ENCODE data around the gene TMEM117.

TMEM117 gene

DNA sequence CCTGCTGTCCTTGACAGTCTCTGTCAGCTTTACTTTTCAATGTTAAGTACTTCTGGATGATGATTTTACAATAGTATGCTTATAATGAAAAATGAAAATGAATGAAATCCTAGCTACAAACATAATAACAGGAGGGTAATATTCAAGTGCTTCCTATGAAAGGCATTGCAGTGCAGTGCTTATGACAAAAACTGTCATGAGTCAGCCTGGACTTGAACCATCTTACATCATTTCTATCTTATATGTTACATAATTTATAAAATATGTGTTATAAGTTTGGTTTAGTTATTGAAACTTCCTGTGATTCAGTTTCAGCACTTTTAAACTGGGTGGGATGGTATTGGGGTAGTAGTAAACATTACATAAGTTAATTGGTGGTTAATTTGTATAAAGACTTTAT lies 451.7 kb downstream of the TMEM117 start:
- TF ChIP-seq, protein P1, sequence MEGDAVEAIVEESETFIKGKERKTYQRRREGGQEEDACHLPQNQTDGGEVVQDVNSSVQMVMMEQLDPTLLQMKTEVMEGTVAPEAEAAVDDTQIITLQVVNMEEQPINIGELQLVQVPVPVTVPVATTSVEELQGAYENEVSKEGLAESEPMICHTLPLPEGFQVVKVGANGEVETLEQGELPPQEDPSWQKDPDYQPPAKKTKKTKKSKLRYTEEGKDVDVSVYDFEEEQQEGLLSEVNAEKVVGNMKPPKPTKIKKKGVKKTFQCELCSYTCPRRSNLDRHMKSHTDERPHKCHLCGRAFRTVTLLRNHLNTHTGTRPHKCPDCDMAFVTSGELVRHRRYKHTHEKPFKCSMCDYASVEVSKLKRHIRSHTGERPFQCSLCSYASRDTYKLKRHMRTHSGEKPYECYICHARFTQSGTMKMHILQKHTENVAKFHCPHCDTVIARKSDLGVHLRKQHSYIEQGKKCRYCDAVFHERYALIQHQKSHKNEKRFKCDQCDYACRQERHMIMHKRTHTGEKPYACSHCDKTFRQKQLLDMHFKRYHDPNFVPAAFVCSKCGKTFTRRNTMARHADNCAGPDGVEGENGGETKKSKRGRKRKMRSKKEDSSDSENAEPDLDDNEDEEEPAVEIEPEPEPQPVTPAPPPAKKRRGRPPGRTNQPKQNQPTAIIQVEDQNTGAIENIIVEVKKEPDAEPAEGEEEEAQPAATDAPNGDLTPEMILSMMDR (IDR thresholded peaks at IDR 0.05; ENCODE audit: low read depth, low read length): no peak
- no peak for TF ChIP-seq MYC (IDR thresholded peaks at IDR 0.05; ENCODE audit: low read depth, low read length)
- TF ChIP-seq MAX (IDR thresholded peaks at IDR 0.05; ENCODE audit: low read depth, low read length): no peak
- no peak for TF ChIP-seq POLR2A (IDR thresholded peaks at IDR 0.05; ENCODE audit: extremely low read depth, insufficient read length)
- H3K4me3 ChIP-seq (ENCODE audit: low read depth, low read length): no peak overlapping the region
- no peak for DNase-seq (ENCODE audit: low read depth)

DNA sequence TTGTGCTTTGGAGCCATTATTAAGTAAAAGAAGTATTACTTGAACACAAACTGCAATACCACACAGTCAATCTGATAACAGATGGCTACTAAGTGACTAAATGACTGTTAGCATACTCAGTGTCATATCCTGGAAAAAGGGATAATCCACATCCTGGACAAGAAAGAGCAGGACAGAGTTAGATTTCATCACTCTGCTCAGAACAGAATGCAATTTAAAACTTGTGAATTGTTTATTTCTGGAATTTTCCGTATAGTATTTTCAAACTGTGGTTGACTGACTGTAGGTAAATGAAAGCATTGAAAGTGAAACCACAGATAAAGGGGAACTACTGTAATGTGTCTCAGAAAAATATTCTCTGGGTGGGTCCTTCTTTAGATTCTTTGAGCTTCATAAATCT lies 458.8 kb downstream of the TMEM117 start:
- TF ChIP-seq POLR2A (IDR thresholded peaks at IDR 0.05; ENCODE audit: extremely low read depth, insufficient read length) (no peak), MYC (IDR thresholded peaks at IDR 0.05; ENCODE audit: low read depth, low read length) (no peak), MAX (IDR thresholded peaks at IDR 0.05; ENCODE audit: low read depth, low read length) (no peak)
- TF ChIP-seq, protein P1 (IDR thresholded peaks at IDR 0.05; ENCODE audit: low read depth, low read length): no peak
- H3K4me3 ChIP-seq (ENCODE audit: low read depth, low read length): no peak overlapping the region
- DNase-seq (ENCODE audit: low read depth): no peak

- no peak for DNase-seq (ENCODE audit: low read depth)
- TF ChIP-seq, protein P1 (IDR thresholded peaks at IDR 0.05; ENCODE audit: low read depth, low read length): no peak
- TF ChIP-seq MYC (IDR thresholded peaks at IDR 0.05; ENCODE audit: low read depth, low read length) (no peak), POLR2A (IDR thresholded peaks at IDR 0.05; ENCODE audit: extremely low read depth, insufficient read length) (no peak), MAX (IDR thresholded peaks at IDR 0.05; ENCODE audit: low read depth, low read length) (no peak)
- no peak overlapping the region for H3K4me3 ChIP-seq (ENCODE audit: low read depth, low read length)
These were observed 460.2 kb downstream of the TMEM117 start for GRCh38 chr12:44295958-44296623.

- no peak overlapping the region for H3K4me3 ChIP-seq (ENCODE audit: low read depth, low read length)
- DNase-seq (ENCODE audit: low read depth): no peak
- TF ChIP-seq POLR2A (IDR thresholded peaks at IDR 0.05; ENCODE audit: extremely low read depth, insufficient read length): no peak
- TF ChIP-seq, protein P1 (IDR thresholded peaks at IDR 0.05; ENCODE audit: low read depth, low read length): no peak
- no peak for TF ChIP-seq MYC (IDR thresholded peaks at IDR 0.05; ENCODE audit: low read depth, low read length)
- TF ChIP-seq MAX (IDR thresholded peaks at IDR 0.05; ENCODE audit: low read depth, low read length): no peak
These were observed 460.8 kb downstream of the TMEM117 start for GRCh38 chr12:44296624-44297197.

DNA sequence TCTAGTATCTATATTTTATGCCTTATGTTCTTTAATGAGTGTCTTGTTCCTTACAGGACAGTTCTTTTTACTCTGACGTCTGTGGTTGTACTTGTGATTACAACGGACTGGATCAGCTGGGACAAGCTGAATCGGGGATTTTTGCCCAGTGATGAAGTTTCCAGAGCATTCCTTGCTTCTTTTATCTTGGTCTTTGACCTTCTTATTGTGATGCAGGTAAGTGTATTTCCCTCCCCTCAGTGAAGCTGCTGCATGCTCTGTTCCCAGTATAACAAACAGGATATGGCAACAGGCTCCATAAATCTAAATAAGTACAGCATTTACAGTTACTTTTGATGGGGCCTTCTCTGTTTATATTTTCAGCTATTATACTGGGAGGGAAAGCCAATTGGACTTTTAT lies 463.6 kb downstream of the TMEM117 start:
- DNase-seq (ENCODE audit: low read depth): no peak
- no peak overlapping the region for H3K4me3 ChIP-seq (ENCODE audit: low read depth, low read length)
- no peak for TF ChIP-seq POLR2A (IDR thresholded peaks at IDR 0.05; ENCODE audit: extremely low read depth, insufficient read length)
- no peak for TF ChIP-seq MYC (IDR thresholded peaks at IDR 0.05; ENCODE audit: low read depth, low read length)
- TF ChIP-seq, protein P1 (IDR thresholded peaks at IDR 0.05; ENCODE audit: low read depth, low read length): no peak
- no peak for TF ChIP-seq MAX (IDR thresholded peaks at IDR 0.05; ENCODE audit: low read depth, low read length)

Data from NB4 (cell line).